Neural cell (in vitro differentiated cells): ENCODE results near the gene CNIH3. TPM values are rescaled to one million over a fixed set of nuclear protein-coding genes. Genes with fewer than 3 reads are reported as not detected.

Source experiments
- H2AFZ ChIP-seq: fragments of 200-600, 300-800 bp; sonication (generic), shearing (Covaris generic); 2 replicates; pipeline ENCODE4 v1.6.0; 2014; ENCODE audit warnings: low read depth, mild to moderate bottlenecking, antibody characterized with exemption, low read length, moderate library complexity
- H3F3A ChIP-seq: fragments of 200-600 bp; shearing (Covaris generic); 2 replicates; pipeline ENCODE4 v1.6.1; 2016; ENCODE audit warnings: mild to moderate bottlenecking, moderate library complexity, mixed read lengths, antibody characterized with exemption, low read length; ENCODE audit not compliant: insufficient read depth, poor library complexity, severe bottlenecking
- H3K27ac ChIP-seq: fragments of 200-600, 300-800 bp; sonication (generic), shearing (Covaris generic); 2 replicates; pipeline ENCODE4 v1.5.1; 2014; ENCODE audit warnings: mild to moderate bottlenecking, low read length, moderate library complexity
- H3K27me3 ChIP-seq: fragments of 300-800, 200-600 bp; sonication (generic), shearing (Covaris generic); 2 replicates; pipeline ENCODE4 v1.6.0; 2014; ENCODE audit warnings: mild to moderate bottlenecking, low read depth, low read length, moderate library complexity; ENCODE audit not compliant: insufficient read depth
- H3K36me3 ChIP-seq: fragments of 300-800, 200-600 bp; sonication (generic), shearing (Covaris generic); 2 replicates; pipeline ENCODE4 v1.5.1; 2014; ENCODE audit warnings: mild to moderate bottlenecking, antibody characterized with exemption, low read length, moderate library complexity; ENCODE audit not compliant: insufficient read depth
- H3K4me2 ChIP-seq: fragments of 300-800, 200-600 bp; sonication (generic), shearing (Covaris generic); 2 replicates; pipeline ENCODE4 v1.6.0; 2014; ENCODE audit warnings: mild to moderate bottlenecking, low read length
- H3K4me3 ChIP-seq: fragments of 300-800, 200-600 bp; sonication (generic), shearing (Covaris generic); 2 replicates; pipeline ENCODE4 v1.5.1; 2014; ENCODE audit warnings: mild to moderate bottlenecking, low read length, moderate library complexity
- H3K79me2 ChIP-seq: fragments of 200-600 bp; shearing (Covaris generic); replicated peaks from 2 replicates; pipeline ENCODE4 v1.6.0; 2014; ENCODE audit warnings: mild to moderate bottlenecking, low read length, moderate library complexity; ENCODE audit not compliant: insufficient read depth
- H3K9ac ChIP-seq: fragments of 300-800, 200-600 bp; sonication (generic), shearing (Covaris generic); 2 replicates; pipeline ENCODE4 v1.6.1; 2016; ENCODE audit warnings: mild to moderate bottlenecking, low read length, mixed read lengths
- H3K9me2 ChIP-seq: fragments of 200-600 bp; shearing (Covaris generic); 2 replicates; pipeline ENCODE4 v1.6.1; 2016; ENCODE audit warnings: mild to moderate bottlenecking, low read length, mixed read lengths; ENCODE audit not compliant: insufficient read depth
- H3K9me3 ChIP-seq: fragments of 200-600, 300-800 bp; sonication (generic), shearing (Covaris generic); 2 replicates; pipeline ENCODE4 v1.6.1; 2016; ENCODE audit warnings: mild to moderate bottlenecking, mixed run types, low read length, moderate library complexity, mixed read lengths
- H4K20me1 ChIP-seq: fragments of 200-600 bp; shearing (Covaris generic); 2 replicates; pipeline ENCODE4 v1.6.1; 2016; ENCODE audit warnings: mild to moderate bottlenecking, mixed run types; ENCODE audit not compliant: insufficient read depth
- EP300 ChIP-seq: fragments of 450-650 bp; conservative IDR thresholded peaks from 2 replicates; pipeline ENCODE4 v1.6.1; 2014; ENCODE audit warnings: antibody characterized with exemption, mild to moderate bottlenecking, moderate library complexity; ENCODE audit not compliant: poor library complexity, severe bottlenecking
- EZH2 ChIP-seq: fragments of 200-600, 300-800 bp; shearing (Covaris generic), sonication (generic); IDR thresholded peaks from 2 replicates; pipeline ENCODE4 v1.6.1; 2014; ENCODE audit warnings: antibody characterized with exemption, low read length, borderline replicate concordance, mild to moderate bottlenecking; ENCODE audit not compliant: insufficient read depth, poor library complexity, severe bottlenecking
- MXI1 ChIP-seq: fragments of 450-650 bp; conservative IDR thresholded peaks from 2 replicates; pipeline ENCODE4 v1.6.1; 2014; ENCODE audit warnings: antibody characterized with exemption, mild to moderate bottlenecking; ENCODE audit not compliant: poor library complexity, severe bottlenecking
- POLR2AphosphoS5 ChIP-seq: IDR thresholded peaks from 2 replicates; pipeline ENCODE4 v1.6.1; 2012
- RAD21 ChIP-seq: fragments of 450-650 bp; conservative IDR thresholded peaks from 2 replicates; pipeline ENCODE4 v1.6.1; 2014; ENCODE audit warnings: antibody characterized with exemption, mild to moderate bottlenecking, moderate library complexity
- SMC3 ChIP-seq: fragments of 450-650 bp; conservative IDR thresholded peaks from 2 replicates; pipeline ENCODE4 v1.6.1; 2014; ENCODE audit warnings: antibody characterized with exemption, mild to moderate bottlenecking, moderate library complexity; ENCODE audit not compliant: poor library complexity
- TAF1 ChIP-seq: IDR thresholded peaks from 2 replicates; pipeline ENCODE4 v1.6.1; 2012; ENCODE audit warnings: low read depth
- polyA plus RNA-seq: library from polyadenylated mRNA; depleted of rRNA; stranded (reverse); fragments of >200 nt; gene quantifications from 2 replicates; pipeline ENCODE4 v1.2.3, GENCODE V29; 2014
- TF ChIP-seq, protein P1 (sequence below): IDR thresholded peaks from 2 replicates; pipeline ENCODE4 v1.6.1; 2012; ENCODE audit warnings: borderline replicate concordance
- TF ChIP-seq, protein P2 (sequence below): fragments of 450-650 bp; IDR thresholded peaks from 2 replicates; pipeline ENCODE4 v1.5.1; 2014; ENCODE audit warnings: antibody characterized with exemption, mild to moderate bottlenecking, moderate library complexity; ENCODE audit not compliant: poor library complexity, severe bottlenecking

CNIH3 gene
- polyA plus RNA-seq, 1 donor from 2014 or later, result 9.3 TPM

DNA sequence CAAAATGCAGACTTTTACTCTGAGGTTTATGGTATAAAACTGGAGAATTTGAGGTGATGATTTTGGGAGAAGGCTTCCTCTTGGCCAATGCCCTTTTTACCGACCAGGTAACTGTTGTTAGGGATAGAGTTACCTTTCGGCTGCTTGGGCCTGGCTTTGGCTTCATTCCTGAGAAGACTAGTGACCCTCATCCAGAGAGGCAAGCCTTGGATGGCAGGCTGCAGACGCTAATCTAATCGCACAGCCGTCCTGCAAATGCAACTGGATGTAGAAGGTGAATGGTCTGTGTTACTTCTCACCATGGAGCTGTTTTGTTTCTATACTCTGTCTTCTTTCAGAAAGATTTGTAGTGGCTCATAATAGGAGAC, 124.6 kb downstream of the CNIH3 start:
- Histone ChIP-seq H4K20me1 (no peaks in the 10 kb centered on the region), H3K9me3 (no peaks in the 10 kb centered on the region), H3K79me2 (no peaks in the 10 kb centered on the region), H3F3A (no peaks in the 10 kb centered on the region), H3K27ac (no peak overlapping the region), H3K9me2 (no peaks in the 10 kb centered on the region), H2AFZ (no peak overlapping the region), H3K4me3 (no peak overlapping the region), H3K27me3 (no peaks in the 10 kb centered on the region), H3K4me2 (no peak overlapping the region), H3K9ac (no peak overlapping the region), H3K36me3 (no peaks in the 10 kb centered on the region)
- TF ChIP-seq EP300 (no peak), SMC3 (no peak), POLR2AphosphoS5 (no peak), EZH2 (no peak), RAD21 (no peak), TAF1 (no peak)
- TF ChIP-seq, protein P1, sequence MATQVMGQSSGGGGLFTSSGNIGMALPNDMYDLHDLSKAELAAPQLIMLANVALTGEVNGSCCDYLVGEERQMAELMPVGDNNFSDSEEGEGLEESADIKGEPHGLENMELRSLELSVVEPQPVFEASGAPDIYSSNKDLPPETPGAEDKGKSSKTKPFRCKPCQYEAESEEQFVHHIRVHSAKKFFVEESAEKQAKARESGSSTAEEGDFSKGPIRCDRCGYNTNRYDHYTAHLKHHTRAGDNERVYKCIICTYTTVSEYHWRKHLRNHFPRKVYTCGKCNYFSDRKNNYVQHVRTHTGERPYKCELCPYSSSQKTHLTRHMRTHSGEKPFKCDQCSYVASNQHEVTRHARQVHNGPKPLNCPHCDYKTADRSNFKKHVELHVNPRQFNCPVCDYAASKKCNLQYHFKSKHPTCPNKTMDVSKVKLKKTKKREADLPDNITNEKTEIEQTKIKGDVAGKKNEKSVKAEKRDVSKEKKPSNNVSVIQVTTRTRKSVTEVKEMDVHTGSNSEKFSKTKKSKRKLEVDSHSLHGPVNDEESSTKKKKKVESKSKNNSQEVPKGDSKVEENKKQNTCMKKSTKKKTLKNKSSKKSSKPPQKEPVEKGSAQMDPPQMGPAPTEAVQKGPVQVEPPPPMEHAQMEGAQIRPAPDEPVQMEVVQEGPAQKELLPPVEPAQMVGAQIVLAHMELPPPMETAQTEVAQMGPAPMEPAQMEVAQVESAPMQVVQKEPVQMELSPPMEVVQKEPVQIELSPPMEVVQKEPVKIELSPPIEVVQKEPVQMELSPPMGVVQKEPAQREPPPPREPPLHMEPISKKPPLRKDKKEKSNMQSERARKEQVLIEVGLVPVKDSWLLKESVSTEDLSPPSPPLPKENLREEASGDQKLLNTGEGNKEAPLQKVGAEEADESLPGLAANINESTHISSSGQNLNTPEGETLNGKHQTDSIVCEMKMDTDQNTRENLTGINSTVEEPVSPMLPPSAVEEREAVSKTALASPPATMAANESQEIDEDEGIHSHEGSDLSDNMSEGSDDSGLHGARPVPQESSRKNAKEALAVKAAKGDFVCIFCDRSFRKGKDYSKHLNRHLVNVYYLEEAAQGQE, result no peak

DNA sequence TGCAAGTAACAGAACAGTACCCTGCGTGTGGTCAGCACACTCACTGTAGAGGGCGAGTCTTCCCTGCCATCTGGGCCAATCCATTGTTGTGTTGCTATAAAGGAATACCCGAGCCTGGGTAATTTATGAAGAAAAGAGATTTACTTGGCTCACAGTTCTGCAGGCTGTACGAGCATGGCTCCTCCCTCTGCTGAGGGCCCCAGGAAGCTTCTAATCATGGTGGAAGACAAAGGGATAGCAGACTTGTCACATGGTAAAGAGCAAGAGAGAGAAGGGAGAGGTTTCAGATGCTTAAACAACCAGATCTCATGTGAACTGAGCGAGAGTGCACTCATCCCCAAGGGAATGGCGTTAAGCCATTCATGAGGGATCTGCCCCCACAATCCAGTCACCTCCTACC, 126.2 kb downstream of the CNIH3 start:
- Histone ChIP-seq H3K9ac (no peak overlapping the region), H2AFZ (no peak overlapping the region), H3K9me3 (no peaks in the 10 kb centered on the region), H3K4me2 (no peak overlapping the region), H3K9me2 (no peaks in the 10 kb centered on the region), H3F3A (no peaks in the 10 kb centered on the region), H3K4me3 (no peak overlapping the region), H3K27me3 (no peaks in the 10 kb centered on the region), H3K27ac (no peak overlapping the region), H4K20me1 (no peaks in the 10 kb centered on the region), H3K79me2 (no peaks in the 10 kb centered on the region), H3K36me3 (no peaks in the 10 kb centered on the region)
- TF ChIP-seq MXI1, result no peak
- no peak for TF ChIP-seq POLR2AphosphoS5
- no peak for TF ChIP-seq RAD21
- TF ChIP-seq, protein P2, sequence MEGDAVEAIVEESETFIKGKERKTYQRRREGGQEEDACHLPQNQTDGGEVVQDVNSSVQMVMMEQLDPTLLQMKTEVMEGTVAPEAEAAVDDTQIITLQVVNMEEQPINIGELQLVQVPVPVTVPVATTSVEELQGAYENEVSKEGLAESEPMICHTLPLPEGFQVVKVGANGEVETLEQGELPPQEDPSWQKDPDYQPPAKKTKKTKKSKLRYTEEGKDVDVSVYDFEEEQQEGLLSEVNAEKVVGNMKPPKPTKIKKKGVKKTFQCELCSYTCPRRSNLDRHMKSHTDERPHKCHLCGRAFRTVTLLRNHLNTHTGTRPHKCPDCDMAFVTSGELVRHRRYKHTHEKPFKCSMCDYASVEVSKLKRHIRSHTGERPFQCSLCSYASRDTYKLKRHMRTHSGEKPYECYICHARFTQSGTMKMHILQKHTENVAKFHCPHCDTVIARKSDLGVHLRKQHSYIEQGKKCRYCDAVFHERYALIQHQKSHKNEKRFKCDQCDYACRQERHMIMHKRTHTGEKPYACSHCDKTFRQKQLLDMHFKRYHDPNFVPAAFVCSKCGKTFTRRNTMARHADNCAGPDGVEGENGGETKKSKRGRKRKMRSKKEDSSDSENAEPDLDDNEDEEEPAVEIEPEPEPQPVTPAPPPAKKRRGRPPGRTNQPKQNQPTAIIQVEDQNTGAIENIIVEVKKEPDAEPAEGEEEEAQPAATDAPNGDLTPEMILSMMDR, result no peak
- TF ChIP-seq, protein P1, result no peak
- TF ChIP-seq EP300, result no peak
- no peak for TF ChIP-seq TAF1
